K562 (cell line): ENCODE data around the gene CENPN. TPM values are rescaled to one million over a fixed set of nuclear protein-coding genes. Genes with fewer than 3 reads are reported as not detected.

Source experiments
- ARID1B ChIP-seq: fragments of 450-650 bp; IDR thresholded peaks from 2 replicates; pipeline ENCODE4 v1.6.1; 2016; ENCODE audit warnings: antibody characterized with exemption, mild to moderate bottlenecking, inconsistent platforms
- ATF1 ChIP-seq, 2 experiments: fragments of 450-650 bp in 1 of 2; IDR thresholded peaks; 2 replicates each; pipeline ENCODE4 v1.6.1; 2016; ENCODE audit warnings: missing compliant biosample characterization in 1 of 2, missing genetic modification characterization in 1 of 2
- DPF2 ChIP-seq: fragments of 450-650 bp; IDR thresholded peaks from 2 replicates; pipeline ENCODE4 v1.6.1; 2016
- ESRRA ChIP-seq: fragments of 450-650 bp; IDR thresholded peaks from 2 replicates; pipeline ENCODE4 v1.6.1; 2014; ENCODE audit warnings: low read depth, mild to moderate bottlenecking, moderate library complexity, borderline replicate concordance
- HSF4 ChIP-seq: fragments of 250-450 bp; sonication (Bioruptor Pico); IDR thresholded peaks from 2 replicates; pipeline ENCODE4 v2.1.2; 2022; ENCODE audit warnings: mild to moderate bottlenecking, moderate library complexity, borderline replicate concordance
- JUND ChIP-seq, 2 experiments: IDR thresholded peaks; 2 replicates in 1 of 2; 3 replicates in 1 of 2; pipeline ENCODE4 v1.6.1; 2011; ENCODE audit warnings: borderline replicate concordance in 2 of 2, low read depth in 2 of 2, low read length in 2 of 2, improper control_type of control experiment in 1 of 2, missing biosample characterization in 1 of 2, missing genetic modification characterization in 1 of 2, missing genetic modification reagents in 1 of 2
- KAT2B ChIP-seq: IDR thresholded peaks from one replicate; pipeline ENCODE4 v1.6.1; 2012; ENCODE audit warnings: low read depth, mild to moderate bottlenecking, control low read depth, inconsistent platforms, low read length, moderate library complexity
- NFIX ChIP-seq: fragments of 250-450 bp; sonication (Bioruptor Pico); IDR thresholded peaks from 2 replicates; pipeline ENCODE4 v1.4.0; 2020; ENCODE audit warnings: low read depth, mild to moderate bottlenecking, moderate library complexity
- PHB2 ChIP-seq: fragments of 450-650 bp; IDR thresholded peaks from 2 replicates; pipeline ENCODE4 v1.6.1; 2017; ENCODE audit warnings: low read depth
- POLR2AphosphoS2 ChIP-seq: IDR thresholded peaks from 2 replicates; pipeline ENCODE4 v1.6.1; 2012; ENCODE audit warnings: low read length, improper control_type of control experiment
- SAFB2 ChIP-seq: fragments of 200-400 bp; formaldehyde crosslinking; IDR thresholded peaks from 2 replicates; pipeline ENCODE4 v1.6.1; 2018; ENCODE audit warnings: borderline replicate concordance, low read length, low read depth, moderate library complexity; ENCODE audit not compliant: severe bottlenecking
- STAT5B ChIP-seq: fragments of 250-450 bp; sonication (Bioruptor Pico); IDR thresholded peaks from 2 replicates; pipeline ENCODE4 v1.8.0; 2021; ENCODE audit warnings: mild to moderate bottlenecking, inconsistent platforms
- THRA ChIP-seq: fragments of 450-650 bp; IDR thresholded peaks from 2 replicates; pipeline ENCODE4 v1.6.1; 2017; ENCODE audit warnings: mild to moderate bottlenecking, moderate library complexity
- XRCC4 ChIP-seq: IDR thresholded peaks from one replicate; pipeline ENCODE4 v1.6.1; 2011; ENCODE audit not compliant: insufficient read depth, insufficient read length; ENCODE audit errors: extremely low read depth
- ZNF280A ChIP-seq: fragments of 450-650 bp; IDR thresholded peaks from 2 replicates; pipeline ENCODE4 v1.6.1; 2018; ENCODE audit warnings: mild to moderate bottlenecking, low read depth; ENCODE audit not compliant: partially characterized antibody
- ZNF75A ChIP-seq: fragments of 450-650 bp; formaldehyde crosslinking; IDR thresholded peaks from 2 replicates; pipeline ENCODE4 v1.4.0; 2020; ENCODE audit warnings: mild to moderate bottlenecking
- ZNF830 ChIP-seq: fragments of 250-450 bp; sonication (Bioruptor Pico); IDR thresholded peaks from 2 replicates; pipeline ENCODE4 v1.5.0; 2021; ENCODE audit warnings: mild to moderate bottlenecking
- ZSCAN29 ChIP-seq: fragments of 450-650 bp; IDR thresholded peaks from 2 replicates; pipeline ENCODE4 v1.6.1; 2017
- polyA plus RNA-seq, 8 experiments: library from polyadenylated mRNA; depleted of rRNA in 4 of 8; stranded (reverse) in 5 of 8; unstranded in 3 of 8; fragments of >200 nt; fragmentation: Nextera tagmentation in 2 of 8; fragmentation: Illumina TruSeq in 1 of 8; extraction: Ambion mirVana in 2 of 8; extraction: Trizol in 1 of 8; gene quantifications; 2 replicates each; pipeline versions ENCODE4 v1.2.1 to v1.2.3, GENCODE V29; 2011 to 2014; ENCODE audit warnings: inconsistent platforms in 1 of 8, missing spikeins in 1 of 8
- total RNA-seq, 7 experiments: library from RNA; depleted of rRNA in 6 of 7; stranded (reverse); fragments of >200 nt in 6 of 7; fragmentation: Illumina TruSeq in 2 of 7; extraction: Trizol in 2 of 7; gene quantifications; 2 replicates each; pipeline versions ENCODE4 v1.2.1 to v1.2.3, GENCODE V29; 2011 to 2021; ENCODE audit warnings: low replicate concordance in 1 of 7
- TF ChIP-seq, protein P1 (sequence below): fragments of 250-450 bp; sonication (Bioruptor Pico); IDR thresholded peaks from 2 replicates; pipeline ENCODE4 v1.5.0; 2021; ENCODE audit warnings: mild to moderate bottlenecking, borderline replicate concordance

CENPN gene
- total and polyA plus RNA-seq, 9 of the 15 experiments (the other 6 are each of a cell fraction or from before 2014, with no cell fraction given): 92.3 to 384 (median 140) TPM

- no peak for TF ChIP-seq ZNF280A
- TF ChIP-seq PHB2: no peak
- TF ChIP-seq XRCC4: no peak
- TF ChIP-seq, protein P1, sequence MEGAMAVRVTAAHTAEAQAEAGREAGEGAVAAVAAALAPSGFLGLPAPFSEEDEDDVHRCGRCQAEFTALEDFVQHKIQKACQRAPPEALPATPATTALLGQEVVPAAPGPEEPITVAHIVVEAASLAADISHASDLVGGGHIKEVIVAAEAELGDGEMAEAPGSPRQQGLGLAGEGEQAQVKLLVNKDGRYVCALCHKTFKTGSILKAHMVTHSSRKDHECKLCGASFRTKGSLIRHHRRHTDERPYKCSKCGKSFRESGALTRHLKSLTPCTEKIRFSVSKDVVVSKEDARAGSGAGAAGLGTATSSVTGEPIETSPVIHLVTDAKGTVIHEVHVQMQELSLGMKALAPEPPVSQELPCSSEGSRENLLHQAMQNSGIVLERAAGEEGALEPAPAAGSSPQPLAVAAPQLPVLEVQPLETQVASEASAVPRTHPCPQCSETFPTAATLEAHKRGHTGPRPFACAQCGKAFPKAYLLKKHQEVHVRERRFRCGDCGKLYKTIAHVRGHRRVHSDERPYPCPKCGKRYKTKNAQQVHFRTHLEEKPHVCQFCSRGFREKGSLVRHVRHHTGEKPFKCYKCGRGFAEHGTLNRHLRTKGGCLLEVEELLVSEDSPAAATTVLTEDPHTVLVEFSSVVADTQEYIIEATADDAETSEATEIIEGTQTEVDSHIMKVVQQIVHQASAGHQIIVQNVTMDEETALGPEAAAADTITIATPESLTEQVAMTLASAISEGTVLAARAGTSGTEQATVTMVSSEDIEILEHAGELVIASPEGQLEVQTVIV (CRISPR knock-in tag): no peak
- TF ChIP-seq ESRRA: peak; percentile 64
- TF ChIP-seq STAT5B: no peak
- TF ChIP-seq ATF1 (CRISPR knock-in tag; IDR thresholded peaks at IDR 0.05): peak; percentile 83
- peak; percentile 100 for TF ChIP-seq ATF1 (tag; IDR thresholded peaks at IDR 0.05)
- no peak; the same call in 1 of the 2 replicates for TF ChIP-seq ZNF830 (CRISPR knock-in tag)
- no peak for TF ChIP-seq ZNF75A (CRISPR knock-in tag)
- peak; percentile 69; the same call in 1 of the 2 replicates for TF ChIP-seq DPF2
- 0 out of 2 replicates have a peak, but pooled peaks have one; percentile 31 for TF ChIP-seq POLR2AphosphoS2
- TF ChIP-seq ZSCAN29: no peak
- no peak for TF ChIP-seq KAT2B
- TF ChIP-seq NFIX (CRISPR knock-in tag): peak; percentile 0; the same call in 1 of the 2 replicates
- peak; percentile 64; the same call in 1 of the 2 replicates for TF ChIP-seq HSF4 (CRISPR knock-in tag)
- peak; percentile 97 for TF ChIP-seq JUND (IDR thresholded peaks at IDR 0.05; ENCODE audit: borderline replicate concordance, low read depth, low read length)
- peak; percentile 92 for TF ChIP-seq JUND (tag; IDR thresholded peaks at IDR 0.05; ENCODE audit: borderline replicate concordance, low read depth, low read length)
- peak; percentile 50; the same call in 1 of the 2 replicates for TF ChIP-seq ARID1B
- no peak for TF ChIP-seq THRA
- TF ChIP-seq SAFB2: no peak
Measured at GRCh38 chr16:81006813-81007695, at the start of gene CENPN, which contains the start of gene CMC2 (continued).
